Neutrophil (primary cell): ENCODE measurements around the gene WFDC5.

Source experiments
- H3K27ac ChIP-seq: fragments of 200-600 bp; sonication (generic); 2 replicates; pipeline ENCODE4 v1.5.1; 2016; ENCODE audit warnings: mild to moderate bottlenecking, moderate library complexity
- H3K27me3 ChIP-seq: fragments of 200-600 bp; sonication (generic); 2 replicates; pipeline ENCODE4 v1.6.0; 2016; ENCODE audit warnings: mild to moderate bottlenecking
- H3K36me3 ChIP-seq: fragments of 200-600 bp; sonication (generic); 2 replicates; pipeline ENCODE4 v1.5.1; 2017
- H3K4me1 ChIP-seq, 2 experiments: fragments of 200-600 bp in 1 of 2; sonication (generic) in 1 of 2; 1 replicate in 1 of 2; 2 replicates in 1 of 2; pipeline versions ENCODE4 v1.5.1 to v1.6.1; 2013 to 2016; ENCODE audit warnings: low read depth in 1 of 2, low read length in 1 of 2, mild to moderate bottlenecking in 1 of 2, moderate library complexity in 1 of 2; ENCODE audit not compliant: control insufficient read depth in 1 of 2, insufficient read depth in 1 of 2
- H3K4me3 ChIP-seq, 2 experiments: fragments of 200-600 bp in 1 of 2; sonication (generic) in 1 of 2; 1 replicate in 1 of 2; 2 replicates in 1 of 2; pipeline ENCODE4 v1.5.1; 2013 to 2016; ENCODE audit warnings: low read depth in 1 of 2, low read length in 1 of 2, mild to moderate bottlenecking in 1 of 2, moderate library complexity in 1 of 2
- H3K9me3 ChIP-seq: fragments of 200-600 bp; sonication (generic); 2 replicates; pipeline ENCODE4 v1.5.1; 2016
- TF ChIP-seq, protein P1 (sequence below): fragments of 200-600 bp; sonication (generic); IDR thresholded peaks from 2 replicates; pipeline ENCODE4 v1.5.1; 2016; ENCODE audit warnings: antibody characterized with exemption

Gene WFDC5

DNA sequence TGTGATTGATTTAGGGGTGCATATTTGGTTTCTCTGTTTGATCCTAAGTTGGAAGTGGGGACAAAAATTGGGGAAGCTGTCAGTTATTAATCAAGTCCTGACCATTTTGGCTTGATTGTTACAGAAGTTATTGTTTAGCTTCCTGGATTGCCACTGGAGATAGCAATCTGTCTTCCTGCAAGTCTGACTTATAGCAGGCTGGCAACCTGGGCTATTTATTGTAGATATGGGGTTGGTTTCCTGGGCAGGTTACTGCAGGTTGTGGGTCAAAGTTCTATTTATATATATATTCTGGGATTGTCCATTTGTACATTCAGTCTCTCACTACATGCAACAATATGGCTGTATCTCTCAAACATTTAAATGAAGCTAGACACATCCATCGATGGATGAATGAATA lies 31.8 kb downstream of the WFDC5 start:
- Histone ChIP-seq H3K4me1 (no peaks in the 10 kb centered on the region), H3K4me3 (no peak overlapping the region), H3K27me3 (no peaks in the 10 kb centered on the region), H3K36me3 (peaks cover 99% of the 10 kb centered on the region), H3K9me3 (no peaks in the 10 kb centered on the region), H3K27ac (no peak overlapping the region)
- TF ChIP-seq, protein P1, sequence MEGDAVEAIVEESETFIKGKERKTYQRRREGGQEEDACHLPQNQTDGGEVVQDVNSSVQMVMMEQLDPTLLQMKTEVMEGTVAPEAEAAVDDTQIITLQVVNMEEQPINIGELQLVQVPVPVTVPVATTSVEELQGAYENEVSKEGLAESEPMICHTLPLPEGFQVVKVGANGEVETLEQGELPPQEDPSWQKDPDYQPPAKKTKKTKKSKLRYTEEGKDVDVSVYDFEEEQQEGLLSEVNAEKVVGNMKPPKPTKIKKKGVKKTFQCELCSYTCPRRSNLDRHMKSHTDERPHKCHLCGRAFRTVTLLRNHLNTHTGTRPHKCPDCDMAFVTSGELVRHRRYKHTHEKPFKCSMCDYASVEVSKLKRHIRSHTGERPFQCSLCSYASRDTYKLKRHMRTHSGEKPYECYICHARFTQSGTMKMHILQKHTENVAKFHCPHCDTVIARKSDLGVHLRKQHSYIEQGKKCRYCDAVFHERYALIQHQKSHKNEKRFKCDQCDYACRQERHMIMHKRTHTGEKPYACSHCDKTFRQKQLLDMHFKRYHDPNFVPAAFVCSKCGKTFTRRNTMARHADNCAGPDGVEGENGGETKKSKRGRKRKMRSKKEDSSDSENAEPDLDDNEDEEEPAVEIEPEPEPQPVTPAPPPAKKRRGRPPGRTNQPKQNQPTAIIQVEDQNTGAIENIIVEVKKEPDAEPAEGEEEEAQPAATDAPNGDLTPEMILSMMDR, result no peak

DNA sequence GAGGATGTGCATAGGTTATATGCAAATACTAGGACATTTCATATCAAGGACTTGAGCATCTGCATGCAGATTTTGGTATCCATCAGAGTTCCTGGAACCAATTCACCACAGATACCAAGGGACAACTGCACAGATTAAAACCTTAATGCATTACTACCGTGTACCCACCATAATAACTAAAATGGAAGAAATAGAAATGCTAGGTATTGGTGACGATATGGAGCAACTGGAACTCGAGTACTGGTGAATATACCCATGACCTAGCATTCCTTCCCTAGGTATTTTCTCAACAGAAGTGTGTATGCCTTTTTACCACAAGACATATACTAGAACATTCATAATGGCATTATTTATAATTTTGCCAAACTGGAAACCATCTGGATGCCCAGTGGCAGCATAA lies 32.5 kb downstream of the WFDC5 start:
- H3K4me1 ChIP-seq, result no peaks in the 10 kb centered on the region
- H3K4me3 ChIP-seq, result no peak overlapping the region
- H3K27me3 ChIP-seq, result no peaks in the 10 kb centered on the region
- no peak overlapping the region for H3K27ac ChIP-seq
- peaks cover 99% of the 10 kb centered on the region for H3K36me3 ChIP-seq
- TF ChIP-seq, protein P1, result no peak
- H3K9me3 ChIP-seq, result no peaks in the 10 kb centered on the region

DNA sequence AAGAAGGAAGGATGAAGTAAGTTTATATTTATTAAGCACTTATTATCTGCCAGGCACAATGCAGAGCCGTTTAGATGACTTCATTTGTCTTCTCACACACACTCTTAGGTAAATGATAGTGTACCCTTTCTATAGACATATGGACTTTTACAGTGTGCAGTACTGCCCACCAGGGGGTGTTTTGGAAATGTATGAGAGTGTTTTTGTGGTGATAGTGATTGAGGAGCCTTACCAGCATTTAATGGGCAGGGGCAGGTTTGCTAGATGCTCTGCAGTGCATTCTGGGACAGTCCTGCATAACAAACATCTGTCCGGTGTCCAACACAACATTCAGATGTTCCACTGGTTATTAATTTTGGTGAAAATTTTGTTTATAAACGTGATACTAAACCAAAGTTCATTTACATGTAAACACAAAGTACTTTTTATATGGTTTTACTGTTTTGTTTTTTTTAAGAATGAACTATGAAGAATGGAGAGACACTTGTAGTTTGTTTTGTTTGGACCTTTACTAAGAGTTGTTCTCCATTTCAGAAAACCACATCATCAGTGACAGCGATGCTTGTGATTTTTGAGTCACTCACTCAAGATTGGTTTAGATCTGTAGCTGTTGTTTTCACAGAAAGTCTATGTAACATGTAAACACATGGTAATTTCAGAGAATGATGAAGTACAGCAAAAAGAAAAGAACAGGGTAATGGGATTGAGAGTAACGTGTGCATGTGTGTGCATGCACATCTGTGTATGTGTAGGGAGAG lies 33.9 kb downstream of the WFDC5 start:
- H3K4me1 ChIP-seq, result no peaks in the 10 kb centered on the region
- H3K9me3 ChIP-seq, result no peaks in the 10 kb centered on the region
- no peaks in the 10 kb centered on the region for H3K27me3 ChIP-seq
- TF ChIP-seq, protein P1, result no peak
- H3K27ac ChIP-seq, result no peak overlapping the region
- no peak overlapping the region for H3K4me3 ChIP-seq
- H3K36me3 ChIP-seq, result peaks cover 99% of the 10 kb centered on the region

DNA sequence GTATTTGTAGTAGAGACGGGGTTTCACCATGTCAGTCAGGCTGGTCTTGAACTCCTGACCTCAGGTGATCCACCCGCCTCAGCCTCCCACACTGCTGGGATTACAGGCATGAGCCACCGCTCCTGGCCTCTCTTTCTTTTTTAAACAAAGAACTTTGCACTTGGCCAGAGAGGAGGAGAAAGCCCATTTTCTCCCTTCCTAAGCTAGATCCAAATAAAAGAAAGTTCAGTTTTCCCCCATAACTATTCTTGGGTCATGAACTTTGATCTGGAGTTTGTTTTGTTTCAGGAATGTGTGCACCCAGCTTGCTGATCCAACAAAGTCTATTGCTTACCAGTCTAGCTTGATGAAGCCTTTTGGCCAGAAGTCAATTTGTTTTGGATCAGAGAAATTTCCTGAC lies 37.4 kb downstream of the WFDC5 start:
- Histone ChIP-seq H3K27ac (no peak overlapping the region), H3K36me3 (peaks cover 100% of the 10 kb centered on the region), H3K4me1 (no peaks in the 10 kb centered on the region), H3K9me3 (no peaks in the 10 kb centered on the region), H3K4me3 (no peak overlapping the region), H3K27me3 (no peaks in the 10 kb centered on the region)
- TF ChIP-seq, protein P1, result no peak

DNA sequence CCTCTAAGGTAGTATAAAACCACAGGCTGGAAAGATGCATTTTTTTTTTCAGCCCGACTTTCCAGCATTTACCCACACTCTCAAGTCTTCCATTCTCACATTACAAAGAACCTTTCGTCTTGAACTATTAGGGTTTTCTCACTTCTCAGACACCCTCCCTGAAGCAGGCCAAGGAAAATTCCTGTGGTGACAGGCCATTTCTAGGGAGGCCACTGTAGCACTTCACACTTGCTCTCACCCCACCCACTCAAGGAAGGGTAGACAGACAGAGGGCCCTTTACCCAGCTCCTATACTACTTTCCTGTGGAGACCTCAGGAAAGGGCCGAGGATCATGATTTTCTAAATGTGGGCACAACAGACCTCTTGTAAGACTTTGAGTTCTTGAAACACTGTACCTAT lies 41.8 kb downstream of the WFDC5 start:
- Histone ChIP-seq H3K4me1 (peaks cover 4 to 5% of the 10 kb centered on the region in 2 experiments), H3K9me3 (no peaks in the 10 kb centered on the region), H3K27ac (no peak overlapping the region), H3K27me3 (no peaks in the 10 kb centered on the region), H3K36me3 (peaks cover 77% of the 10 kb centered on the region), H3K4me3 (no peak overlapping the region)
- TF ChIP-seq, protein P1, result no peak
